Measurements from ENCODE around the gene RIMS1.

Gene RIMS1

DNA sequence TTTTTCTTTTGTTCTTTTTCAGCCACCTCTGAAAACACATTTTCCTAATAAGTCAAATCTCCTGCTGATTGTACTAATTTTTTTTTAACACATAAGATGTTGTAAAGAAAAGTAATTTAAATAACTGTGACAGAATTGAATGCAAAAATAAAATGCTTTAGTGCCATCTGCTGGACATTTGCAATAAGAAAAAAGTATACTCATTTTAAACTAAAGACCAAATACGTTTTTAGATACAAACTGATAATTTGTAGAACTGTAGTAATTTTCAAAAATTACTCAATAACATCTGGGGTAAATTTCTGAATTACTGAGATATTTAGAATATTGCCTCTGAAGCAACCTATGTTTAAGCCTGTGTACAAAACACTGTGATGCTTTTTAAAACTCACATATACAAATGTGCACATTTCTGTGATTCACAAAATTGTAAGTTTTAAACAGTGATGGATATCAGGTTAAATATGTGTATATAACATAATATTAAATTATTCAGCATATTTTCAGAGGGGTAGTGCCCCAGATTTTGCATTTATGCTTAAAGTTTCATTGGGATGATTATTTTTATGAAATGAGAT, 198.7 kb downstream of the RIMS1 start:
- in situ Hi-C loops (cut with MboI; ENCODE audit: low sequenced_read_pairs, unreplicated experiment), result loop anchor here (25.0 kb wide), 3 partner anchors 473 to 698 kb away; no protein-coding TSS in a partner anchor
- DNase-seq (ENCODE audit: low spot score), result peak; percentile 18
- TF ChIP-seq CTCF (IDR thresholded peaks at IDR 0.05; ENCODE audit: borderline replicate concordance, control extremely low read depth, extremely low read depth, insufficient read depth, missing control alignments), result peak; percentile 14

GRCh38 chr6:72094506-72094905, 208.2 kb downstream of the RIMS1 start:
- TF ChIP-seq CTCF (IDR thresholded peaks at IDR 0.05; ENCODE audit: borderline replicate concordance, control extremely low read depth, extremely low read depth, insufficient read depth, missing control alignments), result no peak
- DNase-seq (ENCODE audit: low spot score), result no peak
- in situ Hi-C loops (cut with MboI; ENCODE audit: low sequenced_read_pairs, unreplicated experiment), result loop anchor here (25.0 kb wide), 3 partner anchors 482 to 707 kb away; no protein-coding TSS in a partner anchor

- no peak for DNase-seq (ENCODE audit: low spot score)
- in situ Hi-C loops (cut with MboI; ENCODE audit: low sequenced_read_pairs, unreplicated experiment), result no loop called here
- TF ChIP-seq CTCF (IDR thresholded peaks at IDR 0.05; ENCODE audit: borderline replicate concordance, control extremely low read depth, extremely low read depth, insufficient read depth, missing control alignments), result no peak
Observed at GRCh38 chr6:72102561-72102960, 216.2 kb downstream of the RIMS1 start.

DNA sequence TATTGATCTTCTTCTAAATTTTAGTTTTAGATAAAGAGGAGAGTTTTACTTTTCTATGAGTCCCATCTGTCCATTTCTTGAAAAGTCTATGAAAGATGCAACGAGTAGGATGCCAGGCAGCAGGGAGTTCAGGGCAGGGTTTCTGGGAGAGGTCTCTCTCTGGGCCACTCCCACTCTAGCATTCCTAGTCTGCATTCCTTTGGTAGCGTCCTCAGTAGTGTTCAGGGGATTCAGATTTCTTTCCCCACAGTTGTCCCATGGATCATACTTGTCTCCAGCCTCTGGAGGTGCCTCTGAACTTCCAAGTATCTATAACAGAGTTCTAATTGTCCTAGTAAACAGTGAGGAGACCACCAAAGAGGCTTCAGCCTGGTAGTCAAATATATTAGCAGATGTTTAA, 225.3 kb downstream of the RIMS1 start:
- in situ Hi-C loops (cut with MboI; ENCODE audit: low sequenced_read_pairs, unreplicated experiment), result no loop called here
- TF ChIP-seq CTCF (IDR thresholded peaks at IDR 0.05; ENCODE audit: borderline replicate concordance, control extremely low read depth, extremely low read depth, insufficient read depth, missing control alignments), result no peak
- no peak for DNase-seq (ENCODE audit: low spot score)

- DNase-seq (ENCODE audit: low spot score), result no peak
- TF ChIP-seq CTCF (IDR thresholded peaks at IDR 0.05; ENCODE audit: borderline replicate concordance, control extremely low read depth, extremely low read depth, insufficient read depth, missing control alignments), result no peak
- in situ Hi-C loops (cut with MboI; ENCODE audit: low sequenced_read_pairs, unreplicated experiment), result no loop called here
Observed at GRCh38 chr6:72130327-72130726, 244.0 kb downstream of the RIMS1 start.

DNA sequence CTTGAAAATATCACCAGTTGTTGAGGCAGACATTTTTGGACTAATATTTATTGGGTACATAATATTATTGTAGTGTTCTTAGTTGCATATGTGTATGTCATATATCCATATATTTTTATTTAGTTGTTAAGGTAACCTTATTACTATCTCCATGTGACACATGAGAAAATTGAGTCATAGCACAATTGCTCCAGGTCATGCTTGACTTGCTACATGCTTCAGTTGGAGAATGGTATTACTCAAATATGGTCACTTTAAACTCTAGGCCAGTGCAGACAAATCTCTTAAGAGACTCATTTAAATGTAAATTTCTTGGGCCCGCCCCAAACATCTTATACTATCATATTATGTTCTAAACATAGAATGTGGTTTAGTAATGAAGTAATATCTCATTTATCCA, 246.1 kb downstream of the RIMS1 start:
- no peak for TF ChIP-seq CTCF (IDR thresholded peaks at IDR 0.05; ENCODE audit: borderline replicate concordance, control extremely low read depth, extremely low read depth, insufficient read depth, missing control alignments)
- DNase-seq (ENCODE audit: low spot score), result no peak
- in situ Hi-C loops (cut with MboI; ENCODE audit: low sequenced_read_pairs, unreplicated experiment), result no loop called here

All from GM13976 (cell line).